PC-9 (cell line): ENCODE results near the gene ATXN2L.

Source experiments
- EZH2 ChIP-seq: fragments of 200-600 bp; sonication (generic); IDR thresholded peaks from 2 replicates; pipeline ENCODE4 v1.8.0; 2017; ENCODE audit warnings: antibody characterized with exemption, low read depth
- TF ChIP-seq, protein P1 (sequence below): fragments of 200-600 bp; sonication (generic); conservative IDR thresholded peaks from 2 replicates; pipeline ENCODE4 v1.6.1; 2017; ENCODE audit warnings: mixed run types, antibody characterized with exemption, mild to moderate bottlenecking, moderate library complexity

DNA sequence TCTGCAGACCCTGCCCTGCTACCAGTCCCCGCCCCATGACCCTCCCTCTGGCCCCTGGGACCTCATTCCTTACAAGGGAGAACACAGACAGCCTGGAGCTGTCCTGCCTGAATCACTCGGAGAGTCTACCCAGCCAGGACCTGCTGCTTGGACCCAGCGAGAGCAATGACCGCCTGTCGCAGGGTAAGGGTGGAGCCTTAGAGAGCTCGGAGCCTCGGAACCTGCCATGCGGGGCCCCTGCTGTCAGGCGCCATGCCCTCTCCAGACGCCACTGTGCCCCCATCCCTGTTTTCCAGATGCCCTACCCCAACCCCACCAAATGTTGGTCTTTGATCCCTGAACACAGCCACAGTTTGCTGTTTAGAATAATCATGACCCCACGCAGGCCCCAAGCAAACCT lies 46.4 kb downstream of the ATXN2L start:
- TF ChIP-seq, protein P1, sequence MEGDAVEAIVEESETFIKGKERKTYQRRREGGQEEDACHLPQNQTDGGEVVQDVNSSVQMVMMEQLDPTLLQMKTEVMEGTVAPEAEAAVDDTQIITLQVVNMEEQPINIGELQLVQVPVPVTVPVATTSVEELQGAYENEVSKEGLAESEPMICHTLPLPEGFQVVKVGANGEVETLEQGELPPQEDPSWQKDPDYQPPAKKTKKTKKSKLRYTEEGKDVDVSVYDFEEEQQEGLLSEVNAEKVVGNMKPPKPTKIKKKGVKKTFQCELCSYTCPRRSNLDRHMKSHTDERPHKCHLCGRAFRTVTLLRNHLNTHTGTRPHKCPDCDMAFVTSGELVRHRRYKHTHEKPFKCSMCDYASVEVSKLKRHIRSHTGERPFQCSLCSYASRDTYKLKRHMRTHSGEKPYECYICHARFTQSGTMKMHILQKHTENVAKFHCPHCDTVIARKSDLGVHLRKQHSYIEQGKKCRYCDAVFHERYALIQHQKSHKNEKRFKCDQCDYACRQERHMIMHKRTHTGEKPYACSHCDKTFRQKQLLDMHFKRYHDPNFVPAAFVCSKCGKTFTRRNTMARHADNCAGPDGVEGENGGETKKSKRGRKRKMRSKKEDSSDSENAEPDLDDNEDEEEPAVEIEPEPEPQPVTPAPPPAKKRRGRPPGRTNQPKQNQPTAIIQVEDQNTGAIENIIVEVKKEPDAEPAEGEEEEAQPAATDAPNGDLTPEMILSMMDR, result no peak
- no peak for TF ChIP-seq EZH2
